Measurements from ENCODE around the gene RUFY1. TPM values are rescaled to one million over a fixed set of nuclear protein-coding genes. Genes with fewer than 3 reads are reported as not detected.

The RUFY1 gene
- total RNA-seq, 1 donor from 2014 or later = 51.6 TPM

DNA sequence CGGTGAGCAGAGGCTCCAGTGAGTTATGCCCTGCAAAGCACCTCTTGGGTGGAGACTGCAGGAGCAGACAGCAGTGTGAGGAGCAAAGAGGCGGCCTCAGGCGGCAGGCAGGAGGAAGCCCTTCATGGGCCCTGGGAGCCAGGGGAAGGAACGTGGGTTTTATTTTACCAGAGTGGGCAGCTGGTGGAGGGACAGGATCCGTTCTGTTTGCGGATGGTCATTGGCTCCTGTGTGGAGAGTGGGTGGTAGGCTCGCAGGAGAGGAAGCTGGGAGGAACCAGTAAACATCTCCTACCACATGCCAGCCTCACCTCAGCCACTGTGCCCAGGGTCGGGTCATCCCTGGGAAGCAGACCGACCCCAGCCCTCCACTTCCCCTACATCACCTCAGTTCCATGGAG is 48.7 kb downstream of the RUFY1 start:
- H3K27me3 Mint-ChIP-seq = no peaks in the 10 kb centered on the region
- no peak overlapping the region for H3K27ac Mint-ChIP-seq

DNA sequence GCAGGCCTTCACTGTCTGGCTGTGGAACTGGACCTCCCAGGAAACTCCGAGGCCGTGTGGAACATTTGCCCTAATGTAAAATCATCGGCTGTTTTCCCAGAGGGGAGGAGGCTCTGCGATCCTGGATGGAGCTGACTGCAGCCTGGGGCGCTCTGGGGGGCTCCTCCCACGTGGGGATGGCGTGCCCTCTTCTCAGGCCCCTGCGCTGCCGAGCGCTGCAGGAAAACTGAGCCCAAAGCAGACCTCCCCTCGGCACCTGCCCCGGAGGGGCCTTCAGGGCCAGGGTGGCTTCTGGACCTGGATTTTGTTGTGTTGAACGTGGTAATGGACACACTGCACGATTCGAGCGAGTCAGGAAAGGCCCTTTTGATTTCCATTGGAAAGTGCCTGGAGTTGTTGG is 49.2 kb downstream of the RUFY1 start:
- peaks cover 23% of the 10 kb centered on the region for H3K36me3 Mint-ChIP-seq
- H3K9me3 Mint-ChIP-seq = no peaks in the 10 kb centered on the region
- no peak for DNase-seq (ENCODE audit: extremely low spot score, unreplicated experiment)
- no peaks in the 10 kb centered on the region for H3K27me3 Mint-ChIP-seq
- TF ChIP-seq, protein P1, sequence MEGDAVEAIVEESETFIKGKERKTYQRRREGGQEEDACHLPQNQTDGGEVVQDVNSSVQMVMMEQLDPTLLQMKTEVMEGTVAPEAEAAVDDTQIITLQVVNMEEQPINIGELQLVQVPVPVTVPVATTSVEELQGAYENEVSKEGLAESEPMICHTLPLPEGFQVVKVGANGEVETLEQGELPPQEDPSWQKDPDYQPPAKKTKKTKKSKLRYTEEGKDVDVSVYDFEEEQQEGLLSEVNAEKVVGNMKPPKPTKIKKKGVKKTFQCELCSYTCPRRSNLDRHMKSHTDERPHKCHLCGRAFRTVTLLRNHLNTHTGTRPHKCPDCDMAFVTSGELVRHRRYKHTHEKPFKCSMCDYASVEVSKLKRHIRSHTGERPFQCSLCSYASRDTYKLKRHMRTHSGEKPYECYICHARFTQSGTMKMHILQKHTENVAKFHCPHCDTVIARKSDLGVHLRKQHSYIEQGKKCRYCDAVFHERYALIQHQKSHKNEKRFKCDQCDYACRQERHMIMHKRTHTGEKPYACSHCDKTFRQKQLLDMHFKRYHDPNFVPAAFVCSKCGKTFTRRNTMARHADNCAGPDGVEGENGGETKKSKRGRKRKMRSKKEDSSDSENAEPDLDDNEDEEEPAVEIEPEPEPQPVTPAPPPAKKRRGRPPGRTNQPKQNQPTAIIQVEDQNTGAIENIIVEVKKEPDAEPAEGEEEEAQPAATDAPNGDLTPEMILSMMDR (conservative IDR thresholded peaks at IDR 0.05) = no peak
- no peak overlapping the region for H3K27ac Mint-ChIP-seq
- no peaks in the 10 kb centered on the region for H3K4me1 Mint-ChIP-seq (ENCODE audit: unreplicated experiment)
- H3K4me3 Mint-ChIP-seq = no peak overlapping the region

More for the DNA sequence above, 48.7 kb downstream of the RUFY1 start:
- Mint-ChIP-seq H3K36me3 (peaks cover 26% of the 10 kb centered on the region), H3K4me3 (no peak overlapping the region), H3K9me3 (no peaks in the 10 kb centered on the region), H3K4me1 (ENCODE audit: unreplicated experiment) (no peaks in the 10 kb centered on the region)
- DNase-seq (ENCODE audit: extremely low spot score, unreplicated experiment) = no peak
- TF ChIP-seq, protein P1 (conservative IDR thresholded peaks at IDR 0.05) = no peak

DNA sequence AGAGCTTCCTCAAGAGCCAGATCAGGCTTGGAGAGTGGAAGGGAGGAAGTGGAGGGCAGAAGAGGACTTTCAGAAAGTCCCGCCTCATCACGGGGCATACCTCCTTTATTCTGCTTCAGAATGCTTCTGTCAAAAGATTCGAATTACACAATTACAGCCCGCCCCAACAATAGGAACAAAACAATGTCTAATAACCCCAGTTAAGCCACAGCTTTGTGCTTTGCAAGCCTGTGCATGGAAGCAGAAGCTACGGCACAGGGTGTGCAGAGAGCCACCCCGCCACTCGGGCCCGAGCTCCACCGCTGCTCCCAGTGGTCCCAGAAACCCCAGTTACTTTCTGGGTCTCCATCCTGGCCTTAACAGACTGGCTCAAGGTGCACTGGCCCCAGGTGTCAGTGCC is 49.6 kb downstream of the RUFY1 start:
- peaks cover 19% of the 10 kb centered on the region for H3K36me3 Mint-ChIP-seq
- no peak overlapping the region for H3K27ac Mint-ChIP-seq
- DNase-seq (ENCODE audit: extremely low spot score, unreplicated experiment) = no peak
- no peaks in the 10 kb centered on the region for H3K4me1 Mint-ChIP-seq (ENCODE audit: unreplicated experiment)
- H3K27me3 Mint-ChIP-seq = no peaks in the 10 kb centered on the region
- no peak overlapping the region for H3K4me3 Mint-ChIP-seq
- TF ChIP-seq, protein P1 (conservative IDR thresholded peaks at IDR 0.05) = no peak
- no peaks in the 10 kb centered on the region for H3K9me3 Mint-ChIP-seq

DNA sequence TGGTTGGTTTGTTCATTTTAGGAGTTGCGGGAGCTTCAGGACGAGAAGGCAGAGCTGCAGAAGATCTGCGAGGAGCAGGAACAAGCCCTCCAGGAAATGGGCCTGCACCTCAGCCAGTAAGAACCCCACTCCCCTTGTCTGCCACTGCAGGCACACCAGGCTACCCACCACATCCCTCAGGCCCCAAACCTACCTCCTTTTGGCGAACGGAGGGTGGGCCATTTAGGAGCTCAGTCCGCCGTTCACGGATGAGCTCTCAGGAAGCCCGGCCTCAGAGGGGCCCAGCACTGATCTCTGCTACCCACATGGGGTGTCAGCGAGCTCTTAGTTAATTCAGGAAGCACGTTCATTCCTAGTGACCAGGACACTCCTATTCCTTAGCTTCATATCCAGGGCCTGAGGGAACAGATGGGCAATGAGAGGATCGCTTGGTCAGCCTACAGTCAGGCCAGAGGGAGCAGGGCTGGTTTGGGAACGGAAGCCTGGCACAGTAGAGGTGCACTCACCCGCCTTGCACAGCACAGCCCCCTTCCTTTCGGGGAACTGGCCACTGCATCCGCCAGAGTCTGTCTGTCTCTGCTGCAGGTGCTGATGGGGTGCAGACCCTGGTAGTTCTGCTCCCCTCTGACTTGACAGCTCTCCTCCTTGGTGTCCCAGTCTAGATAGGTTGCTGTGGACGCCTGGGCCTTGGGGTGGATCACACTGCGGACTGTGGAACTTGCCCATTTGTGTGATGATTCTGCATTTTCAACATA is 51.7 kb downstream of the RUFY1 start:
- Mint-ChIP-seq H3K4me1 (ENCODE audit: unreplicated experiment) (peaks cover 4% of the 10 kb centered on the region), H3K9me3 (no peaks in the 10 kb centered on the region), H3K27ac (no peak overlapping the region), H3K4me3 (no peak overlapping the region), H3K27me3 (no peaks in the 10 kb centered on the region), H3K36me3 (peaks cover 9% of the 10 kb centered on the region)
- DNase-seq (ENCODE audit: extremely low spot score, unreplicated experiment) = no peak
- TF ChIP-seq, protein P1 (conservative IDR thresholded peaks at IDR 0.05) = no peak

DNA sequence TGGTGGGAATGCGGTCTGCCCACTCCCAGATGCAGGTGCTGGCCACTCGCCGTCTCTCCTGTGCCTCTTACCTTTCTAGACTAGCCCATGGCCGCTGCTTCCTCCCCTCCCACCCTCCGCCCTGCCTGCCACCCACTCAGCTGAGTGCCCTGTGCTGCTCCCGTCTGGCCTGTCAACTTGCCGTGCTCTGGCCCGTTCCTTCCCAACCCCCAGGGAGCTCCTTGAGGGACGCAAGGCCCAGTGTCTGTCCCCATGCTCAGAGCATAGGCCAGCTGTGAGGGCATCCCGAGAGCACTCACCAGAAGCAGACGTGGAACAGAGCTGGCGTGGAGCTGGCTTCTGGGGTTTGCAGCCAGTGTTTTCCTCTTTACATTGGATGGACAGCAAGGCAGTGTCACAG is 53.0 kb downstream of the RUFY1 start:
- Mint-ChIP-seq H3K4me1 (ENCODE audit: unreplicated experiment) (peaks cover 4% of the 10 kb centered on the region), H3K27me3 (no peaks in the 10 kb centered on the region), H3K27ac (no peak overlapping the region), H3K36me3 (peaks cover 8% of the 10 kb centered on the region), H3K4me3 (no peak overlapping the region), H3K9me3 (no peaks in the 10 kb centered on the region)
- DNase-seq (ENCODE audit: extremely low spot score, unreplicated experiment) = no peak
- TF ChIP-seq, protein P1 (conservative IDR thresholded peaks at IDR 0.05) = no peak
